Activated CD4-positive, alpha-beta memory T cell treated with anti-CD3 and anti-CD28 coated beads, Interleukin-2, amount 10 ng/mL, durations not matched to agents 7 days and 5 days (primary cell): ENCODE data around the gene PRKCE. TPM values are rescaled to one million over a fixed set of nuclear protein-coding genes. Genes with fewer than 3 reads are reported as not detected.

Source experiments
- CTCF ChIA-PET: fragments of 350-600 bp; sonication (Branson Sonifier 250); formaldehyde crosslinking; loops from one replicate; lab custom pipeline; 2021; ENCODE audit warnings: antibody characterized with exemption, inconsistent platforms; lab: Charles Lee
- POLR2A ChIA-PET: fragments of 350-600 bp; sonication (Branson Sonifier 250); formaldehyde crosslinking; loops from one replicate; lab custom pipeline; 2021; ENCODE audit warnings: antibody characterized with exemption; lab: Charles Lee
- DNase-seq: peaks from one replicate; pipeline ENCODE4 v3.0.0-alpha.2; 2020
- H3K27ac Mint-ChIP-seq: one replicate; pipeline ENCODE4 v1.8.0; 2021; ENCODE audit warnings: mild to moderate bottlenecking, mixed read lengths
- H3K27me3 Mint-ChIP-seq: one replicate; pipeline ENCODE4 v1.8.0; 2021; ENCODE audit warnings: mixed read lengths
- H3K36me3 Mint-ChIP-seq: one replicate; pipeline ENCODE4 v1.8.0; 2021; ENCODE audit warnings: low read depth, mixed read lengths
- H3K4me1 Mint-ChIP-seq: one replicate; pipeline ENCODE4 v1.8.0; 2021; ENCODE audit warnings: mixed read lengths
- H3K4me3 Mint-ChIP-seq: one replicate; pipeline ENCODE4 v1.8.0; 2021; ENCODE audit warnings: mild to moderate bottlenecking, mixed read lengths
- H3K9me3 Mint-ChIP-seq: one replicate; pipeline ENCODE4 v1.8.0; 2021; ENCODE audit warnings: mixed read lengths
- total RNA-seq, 2 experiments: library from RNA; stranded (reverse); gene quantifications; one replicate each; pipeline ENCODE4 v1.2.3, GENCODE V29; 2021

Gene PRKCE
- total RNA-seq, 2 experiments from 2014 or later = 20.6 to 23.3 TPM

DNA sequence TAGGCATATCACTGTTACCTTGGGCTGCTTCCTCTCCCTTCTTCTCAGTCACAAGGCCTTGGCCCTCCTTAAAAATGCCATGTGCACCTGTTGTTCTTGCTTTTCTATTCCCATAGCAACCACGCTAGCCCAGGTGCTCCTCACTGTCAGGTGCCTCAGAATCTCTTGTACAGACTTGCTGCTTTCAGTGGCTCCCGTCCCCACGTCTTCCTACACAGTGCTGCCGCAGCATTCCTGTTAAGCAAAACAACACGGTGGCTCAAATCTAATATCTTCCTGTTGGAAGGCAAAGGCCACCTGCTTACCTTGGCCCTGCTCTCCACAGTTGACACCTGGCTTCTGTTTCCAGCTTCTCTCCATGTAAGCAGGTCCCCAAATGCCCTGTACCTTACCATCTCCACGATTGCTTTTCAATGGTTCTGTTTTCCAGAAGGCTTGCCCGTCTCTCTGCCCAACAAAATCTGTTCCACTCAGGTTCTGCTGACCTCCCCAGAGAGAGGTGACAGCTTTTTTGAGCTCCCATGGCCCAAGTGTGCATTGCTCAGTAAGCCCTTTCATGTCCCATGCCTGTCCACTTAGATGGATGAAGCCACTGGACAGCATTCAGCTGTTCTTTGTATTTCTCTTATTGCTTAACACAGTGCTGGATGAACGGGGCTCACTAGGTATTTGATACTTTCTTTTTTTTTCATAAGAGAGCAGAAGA lies 240.4 kb downstream of the PRKCE start:
- ChIA-PET CTCF (no interaction called here), POLR2A (no interaction called here)
- H3K4me1 Mint-ChIP-seq = peaks cover 38% of the 10 kb centered on the region
- no peak overlapping the region for H3K4me3 Mint-ChIP-seq
- H3K9me3 Mint-ChIP-seq = no peaks in the 10 kb centered on the region
- no peak for DNase-seq
- no peaks in the 10 kb centered on the region for H3K36me3 Mint-ChIP-seq
- H3K27me3 Mint-ChIP-seq = no peaks in the 10 kb centered on the region
- no peak overlapping the region for H3K27ac Mint-ChIP-seq

DNA sequence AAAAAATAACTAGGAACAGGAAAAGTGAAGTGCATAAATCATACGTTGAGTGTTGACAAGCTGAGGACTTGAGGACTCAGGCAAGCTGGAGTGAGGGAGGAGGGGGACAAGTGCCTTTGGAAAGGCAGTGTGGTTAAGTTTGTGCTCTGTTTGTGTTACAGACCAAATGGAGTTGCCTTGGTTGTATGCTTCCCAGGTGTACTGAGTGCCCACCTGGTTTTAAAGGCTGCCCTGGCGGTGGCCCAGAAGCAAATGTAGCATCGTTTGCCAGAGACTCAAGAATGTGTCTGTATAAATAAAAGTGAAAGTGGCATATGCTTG lies 240.9 kb downstream of the PRKCE start:
- no peak for DNase-seq
- peaks cover 40% of the 10 kb centered on the region for H3K4me1 Mint-ChIP-seq
- no peaks in the 10 kb centered on the region for H3K36me3 Mint-ChIP-seq
- ChIA-PET POLR2A (no interaction called here), CTCF (no interaction called here)
- no peak overlapping the region for H3K27ac Mint-ChIP-seq
- no peaks in the 10 kb centered on the region for H3K27me3 Mint-ChIP-seq
- no peaks in the 10 kb centered on the region for H3K9me3 Mint-ChIP-seq
- H3K4me3 Mint-ChIP-seq = no peak overlapping the region

DNA sequence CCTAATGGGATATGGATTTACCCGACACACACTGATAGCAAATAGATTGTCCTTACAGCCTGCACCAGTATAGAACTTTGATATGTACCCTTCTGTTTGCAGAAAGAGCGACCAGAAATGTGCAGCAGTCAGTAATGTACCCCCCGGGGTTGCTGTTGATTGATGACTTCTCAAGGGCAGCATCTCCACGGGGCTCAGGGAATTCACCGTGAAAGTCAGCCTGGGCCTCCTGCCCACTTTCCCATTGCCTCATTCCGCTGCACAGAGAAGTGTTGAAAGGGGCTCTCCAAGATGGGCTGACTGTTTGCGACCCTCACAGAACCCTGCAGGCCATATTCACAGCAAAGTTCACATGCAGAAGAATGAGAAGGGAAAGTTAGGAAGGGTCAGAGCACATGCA lies 241.3 kb downstream of the PRKCE start:
- Mint-ChIP-seq H3K4me1 (peaks cover 44% of the 10 kb centered on the region), H3K27me3 (no peaks in the 10 kb centered on the region), H3K27ac (no peak overlapping the region), H3K36me3 (no peaks in the 10 kb centered on the region), H3K4me3 (no peak overlapping the region), H3K9me3 (no peaks in the 10 kb centered on the region)
- ChIA-PET CTCF (no interaction called here), POLR2A (no interaction called here)
- no peak for DNase-seq

DNA sequence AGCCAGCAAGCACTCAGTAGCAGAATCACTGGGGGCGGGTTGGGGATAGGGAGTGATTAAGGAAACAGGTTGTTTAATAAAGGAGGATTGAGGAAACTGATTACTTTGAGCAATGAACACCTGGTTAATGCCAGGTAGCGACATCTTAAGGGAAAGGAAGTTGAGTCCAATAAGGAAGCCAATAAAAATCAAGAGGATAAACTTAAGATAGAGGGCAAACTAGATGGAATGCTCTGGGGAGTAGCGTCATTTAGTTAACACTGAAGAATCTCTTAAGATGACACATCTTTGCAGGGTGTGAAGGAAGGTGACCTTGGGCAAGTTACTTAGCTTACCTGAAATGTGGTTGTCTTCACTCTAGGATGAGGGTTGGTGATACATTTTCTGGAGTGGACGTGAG lies 242.7 kb downstream of the PRKCE start:
- no peak overlapping the region for H3K27ac Mint-ChIP-seq
- H3K9me3 Mint-ChIP-seq = no peaks in the 10 kb centered on the region
- H3K4me3 Mint-ChIP-seq = no peak overlapping the region
- DNase-seq = no peak
- POLR2A ChIA-PET = no interaction called here
- CTCF ChIA-PET = no interaction called here
- H3K4me1 Mint-ChIP-seq = peaks cover 48% of the 10 kb centered on the region
- no peaks in the 10 kb centered on the region for H3K27me3 Mint-ChIP-seq
- H3K36me3 Mint-ChIP-seq = no peaks in the 10 kb centered on the region

DNA sequence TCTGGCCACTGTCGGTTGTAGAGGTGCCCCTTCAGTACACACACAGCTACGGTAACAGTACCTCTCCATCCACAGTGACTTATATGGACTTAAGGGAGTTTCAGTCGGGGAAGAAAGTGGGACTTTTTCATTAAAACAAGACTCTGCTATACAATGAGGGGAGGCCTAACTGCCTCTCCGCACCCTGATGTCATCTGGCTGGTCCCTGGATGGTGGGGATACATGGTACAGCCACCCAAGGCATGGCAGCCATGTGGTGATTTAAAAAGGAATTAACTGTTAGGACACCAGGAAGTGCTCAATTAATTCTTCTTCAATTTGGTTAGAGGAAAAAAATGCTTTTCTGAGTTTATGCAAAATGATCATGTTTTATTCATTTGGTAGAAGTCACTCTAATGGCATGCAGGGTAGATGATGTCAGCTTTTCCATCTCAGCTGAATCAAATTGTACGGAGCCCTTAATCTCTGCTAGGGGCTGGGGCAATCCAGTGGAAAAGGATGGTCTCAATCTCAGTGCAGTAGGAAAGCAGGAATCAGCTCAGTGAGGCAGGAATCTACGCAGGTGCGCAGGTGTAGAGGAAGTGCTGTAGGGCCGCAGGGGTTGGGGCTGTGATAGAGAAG lies 243.9 kb downstream of the PRKCE start:
- Mint-ChIP-seq H3K27me3 (no peaks in the 10 kb centered on the region), H3K36me3 (peaks cover 1% of the 10 kb centered on the region), H3K27ac (no peak overlapping the region), H3K9me3 (no peaks in the 10 kb centered on the region), H3K4me3 (no peak overlapping the region), H3K4me1 (peaks cover 40% of the 10 kb centered on the region)
- ChIA-PET CTCF (interaction anchor here (0.5 to 1.5 kb wide), 2 partner anchors 9 to 101 kb away, joined by 3 read pairs; no protein-coding TSS in a partner anchor), POLR2A (no interaction called here)
- DNase-seq = no peak

DNA sequence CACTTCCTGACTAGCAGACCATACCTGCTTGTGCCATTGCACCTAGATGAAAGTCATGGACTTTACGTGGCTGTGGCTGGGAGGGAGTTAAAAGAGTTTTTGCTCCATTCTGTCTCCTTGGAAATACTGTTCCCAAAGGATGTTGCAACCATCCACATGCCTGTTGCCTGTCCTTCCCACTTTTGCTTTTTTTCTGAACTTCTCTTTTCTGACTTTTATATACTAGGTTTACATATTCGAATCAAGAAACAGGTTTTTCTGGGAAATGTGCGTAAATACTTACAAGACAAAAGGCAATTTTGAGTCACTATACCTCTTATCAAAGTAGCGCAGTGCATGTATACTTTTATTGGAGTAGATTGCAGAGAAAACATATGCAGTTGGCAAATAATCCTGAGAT lies 244.8 kb downstream of the PRKCE start:
- CTCF ChIA-PET = interaction anchor here (1.5 kb wide), 1 partner anchor 10 kb away, joined by 3 read pairs; no protein-coding TSS in a partner anchor
- Mint-ChIP-seq H3K27ac (no peak overlapping the region), H3K4me1 (peaks cover 33% of the 10 kb centered on the region), H3K4me3 (no peak overlapping the region), H3K36me3 (peaks cover 3% of the 10 kb centered on the region), H3K9me3 (no peaks in the 10 kb centered on the region), H3K27me3 (no peaks in the 10 kb centered on the region)
- POLR2A ChIA-PET = no interaction called here
- DNase-seq = no peak

DNA sequence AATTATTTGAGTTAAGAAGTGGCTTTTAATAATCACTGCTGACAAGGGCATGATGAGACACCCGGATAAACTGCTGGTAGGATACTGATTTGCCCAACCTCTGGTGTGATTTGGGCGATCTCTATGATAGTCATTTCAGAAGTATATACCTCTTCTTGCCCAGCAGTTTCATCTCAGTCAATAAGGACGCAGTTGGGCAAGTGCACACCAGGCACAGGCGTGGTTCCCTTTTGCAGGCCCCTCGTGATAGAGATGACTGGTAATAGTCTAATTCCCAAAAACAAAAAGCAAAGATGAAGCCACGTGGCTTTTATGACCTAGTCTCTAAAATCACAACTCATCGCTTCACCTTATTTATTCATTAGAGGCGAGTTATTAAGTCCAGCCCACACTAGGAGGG lies 246.4 kb downstream of the PRKCE start:
- H3K27ac Mint-ChIP-seq = no peak overlapping the region
- H3K36me3 Mint-ChIP-seq = peaks cover 3% of the 10 kb centered on the region
- CTCF ChIA-PET = no interaction called here
- no peaks in the 10 kb centered on the region for H3K9me3 Mint-ChIP-seq
- no peak overlapping the region for H3K4me3 Mint-ChIP-seq
- peaks cover 31% of the 10 kb centered on the region for H3K4me1 Mint-ChIP-seq
- POLR2A ChIA-PET = no interaction called here
- no peak for DNase-seq
- no peaks in the 10 kb centered on the region for H3K27me3 Mint-ChIP-seq

DNA sequence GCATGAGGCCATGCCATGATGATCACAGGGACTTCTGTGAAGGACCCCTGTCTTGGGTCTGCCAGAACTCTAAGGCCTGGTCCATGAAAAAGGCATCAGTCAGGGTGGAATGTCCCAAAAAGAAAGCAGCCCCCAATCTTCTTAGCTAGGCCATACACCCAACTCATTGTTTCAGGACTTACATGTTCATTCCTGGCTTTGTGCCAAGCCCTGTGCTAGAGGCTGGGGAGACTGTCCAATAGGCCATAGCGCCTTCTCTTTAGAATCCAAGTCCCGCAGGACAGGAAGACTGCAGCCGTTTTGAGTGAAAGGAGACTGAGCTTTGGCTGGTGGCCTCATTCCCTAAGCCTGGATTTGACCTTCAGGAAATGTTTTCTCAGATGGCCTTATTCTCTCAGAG lies 247.3 kb downstream of the PRKCE start:
- ChIA-PET CTCF (no interaction called here), POLR2A (no interaction called here)
- H3K4me3 Mint-ChIP-seq = no peak overlapping the region
- no peaks in the 10 kb centered on the region for H3K27me3 Mint-ChIP-seq
- H3K36me3 Mint-ChIP-seq = peaks cover 3% of the 10 kb centered on the region
- H3K4me1 Mint-ChIP-seq = peaks cover 40% of the 10 kb centered on the region
- H3K27ac Mint-ChIP-seq = no peak overlapping the region
- H3K9me3 Mint-ChIP-seq = no peaks in the 10 kb centered on the region
- DNase-seq = no peak

DNA sequence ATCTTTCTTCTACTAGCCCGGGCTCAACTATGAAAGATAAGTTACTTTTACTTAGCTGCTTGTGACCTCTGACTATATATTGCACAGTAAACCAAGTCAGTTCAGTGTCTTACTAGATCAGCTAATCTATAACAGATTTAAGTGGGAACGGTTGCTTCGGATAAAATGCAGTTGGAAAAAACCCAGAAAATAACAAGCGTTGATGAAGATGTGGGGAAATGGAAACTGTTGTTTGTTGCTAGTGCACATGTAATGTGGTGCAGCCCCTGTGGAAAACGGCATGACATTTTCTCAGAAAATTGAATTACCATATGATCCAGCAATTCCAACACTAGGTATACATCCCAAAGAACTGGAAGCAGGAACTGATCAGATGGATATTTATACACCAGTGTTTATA lies 248.5 kb downstream of the PRKCE start:
- peaks cover 3% of the 10 kb centered on the region for H3K36me3 Mint-ChIP-seq
- H3K27ac Mint-ChIP-seq = no peak overlapping the region
- no peaks in the 10 kb centered on the region for H3K27me3 Mint-ChIP-seq
- no peak overlapping the region for H3K4me3 Mint-ChIP-seq
- POLR2A ChIA-PET = no interaction called here
- CTCF ChIA-PET = no interaction called here
- no peaks in the 10 kb centered on the region for H3K9me3 Mint-ChIP-seq
- peaks cover 51% of the 10 kb centered on the region for H3K4me1 Mint-ChIP-seq
- DNase-seq = no peak

DNA sequence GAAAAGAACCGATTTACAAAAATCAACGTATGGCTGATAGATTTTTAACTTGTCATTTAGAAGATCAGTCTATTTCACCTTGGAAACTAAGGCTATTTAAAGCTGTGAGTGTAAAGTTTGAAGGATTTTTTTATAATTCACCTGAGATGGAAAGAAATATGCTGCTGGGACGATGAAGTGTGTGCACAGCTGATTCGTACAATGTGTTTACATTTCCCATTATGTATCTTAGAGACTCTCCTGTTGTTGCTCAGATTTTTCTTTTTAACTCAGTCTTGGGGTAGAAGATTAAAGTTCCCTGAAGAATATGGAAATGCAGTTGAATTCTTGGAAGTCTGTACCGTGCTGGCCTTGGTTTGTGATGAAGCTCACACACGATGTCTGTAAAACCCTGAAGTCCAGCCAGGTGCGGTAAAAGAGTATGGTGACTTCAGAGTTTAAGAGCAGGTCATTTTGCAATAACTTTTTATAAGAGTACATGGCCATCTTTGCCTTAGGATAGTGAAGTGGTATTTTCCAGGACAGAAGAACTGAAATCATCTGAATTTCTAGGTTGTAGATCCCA lies 250.1 kb downstream of the PRKCE start:
- Mint-ChIP-seq H3K9me3 (no peaks in the 10 kb centered on the region), H3K27ac (no peak overlapping the region), H3K36me3 (peaks cover 3% of the 10 kb centered on the region), H3K4me3 (no peak overlapping the region), H3K27me3 (no peaks in the 10 kb centered on the region), H3K4me1 (peaks cover 51% of the 10 kb centered on the region)
- DNase-seq = no peak
- POLR2A ChIA-PET = no interaction called here
- CTCF ChIA-PET = no interaction called here

DNA sequence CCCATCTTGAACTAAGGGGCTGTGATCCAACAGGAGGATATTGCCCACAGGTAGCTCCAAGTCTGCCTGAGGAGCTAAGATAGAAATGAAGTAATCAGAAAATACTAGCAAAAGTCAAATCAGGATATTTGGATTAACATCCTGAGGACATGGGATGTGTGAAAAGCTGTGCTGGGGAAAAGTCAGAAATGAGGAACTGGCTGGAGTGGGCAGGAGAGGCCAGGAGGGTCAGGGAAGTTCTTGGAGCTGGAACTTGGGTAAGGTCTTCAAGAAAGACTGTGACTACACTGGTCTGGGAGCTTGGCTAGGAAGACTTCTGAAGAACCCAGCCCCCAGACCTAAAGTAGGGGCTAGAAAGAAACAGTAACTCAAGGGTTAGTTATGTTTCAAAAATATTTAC lies 250.9 kb downstream of the PRKCE start:
- no peaks in the 10 kb centered on the region for H3K9me3 Mint-ChIP-seq
- H3K4me3 Mint-ChIP-seq = no peak overlapping the region
- H3K36me3 Mint-ChIP-seq = peaks cover 3% of the 10 kb centered on the region
- DNase-seq = no peak
- H3K27ac Mint-ChIP-seq = no peak overlapping the region
- H3K27me3 Mint-ChIP-seq = no peaks in the 10 kb centered on the region
- ChIA-PET POLR2A (no interaction called here), CTCF (no interaction called here)
- peaks cover 48% of the 10 kb centered on the region for H3K4me1 Mint-ChIP-seq

DNA sequence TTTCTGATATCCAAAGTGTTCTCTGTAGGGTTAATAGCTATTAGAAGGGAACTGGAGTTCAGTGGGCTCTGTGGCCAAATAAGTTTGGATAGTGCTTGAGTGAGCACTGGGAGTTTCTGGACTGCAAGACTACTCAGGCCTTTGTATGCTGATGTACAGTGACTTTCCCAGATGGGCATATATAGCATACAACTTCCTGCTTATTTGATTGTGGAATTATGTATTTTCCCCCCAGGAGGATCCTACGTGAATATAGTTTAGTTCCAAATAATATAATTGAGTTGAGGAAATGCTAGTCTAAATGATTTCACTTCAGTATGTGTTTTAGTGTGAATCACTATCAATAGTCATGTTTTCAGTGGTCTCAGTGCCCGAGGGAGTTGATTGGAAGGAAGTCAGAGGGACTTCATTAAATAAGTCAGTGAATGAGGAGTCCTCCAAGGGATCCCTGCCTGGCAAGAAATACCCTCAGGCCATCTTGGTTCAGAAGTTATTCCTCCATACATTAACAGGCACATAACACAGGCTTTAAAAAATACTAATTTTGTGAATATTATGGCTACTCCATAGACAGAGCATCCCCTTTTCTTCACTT lies 251.4 kb downstream of the PRKCE start:
- Mint-ChIP-seq H3K36me3 (peaks cover 3% of the 10 kb centered on the region), H3K4me1 (peaks cover 43% of the 10 kb centered on the region), H3K9me3 (no peaks in the 10 kb centered on the region), H3K27ac (peak overlapping the region; percentile 83), H3K4me3 (no peak overlapping the region), H3K27me3 (no peaks in the 10 kb centered on the region)
- ChIA-PET CTCF (no interaction called here), POLR2A (no interaction called here)
- no peak for DNase-seq

DNA sequence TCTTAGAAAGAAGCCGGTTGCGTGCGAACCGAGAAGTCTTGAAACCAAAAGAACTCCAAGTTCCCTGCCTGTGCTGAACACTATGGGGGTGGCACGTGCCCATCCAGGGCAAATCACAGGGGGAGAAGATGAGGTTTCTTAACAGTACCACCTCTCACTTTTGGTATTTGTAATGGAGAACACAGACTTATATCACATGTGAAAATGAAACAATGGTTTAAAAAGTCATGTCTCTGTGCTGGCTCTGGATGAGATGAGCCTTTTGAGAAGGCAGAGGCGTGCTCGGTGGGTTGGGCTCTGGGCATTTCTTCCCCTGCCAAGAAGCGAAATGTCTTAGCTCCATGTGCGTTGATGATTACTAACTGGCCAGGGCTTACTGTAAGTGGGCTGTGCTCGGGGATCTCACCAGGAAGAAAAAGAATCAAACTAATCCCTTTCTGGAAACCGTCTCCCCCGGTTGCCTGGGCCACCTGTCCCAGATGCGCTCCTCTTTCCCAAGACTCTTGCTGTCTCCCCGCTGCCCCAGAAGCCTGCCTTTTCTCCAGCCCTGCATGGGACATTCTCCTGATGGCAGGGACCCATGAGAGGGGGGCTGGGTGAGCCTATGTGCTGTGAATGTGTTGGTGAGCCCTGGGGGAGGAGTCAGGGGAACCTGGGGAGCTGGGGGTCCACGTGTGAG lies 252.9 kb downstream of the PRKCE start:
- Mint-ChIP-seq H3K9me3 (no peaks in the 10 kb centered on the region), H3K27ac (peak overlapping the region; percentile 83)
- DNase-seq = peak; percentile 59

More for the DNA sequence above, 252.9 kb downstream of the PRKCE start:
- no peaks in the 10 kb centered on the region for H3K27me3 Mint-ChIP-seq
- ChIA-PET CTCF (interaction anchor here (1.2 kb wide), 1 partner anchor 15 kb away, joined by 5 read pairs; no protein-coding TSS in a partner anchor), POLR2A (interaction anchor here (0.9 kb wide), 1 partner anchor 254 kb away, joined by 3 read pairs; no protein-coding TSS in a partner anchor)
- peak overlapping the region; percentile 49 for H3K4me3 Mint-ChIP-seq
- peaks cover 3% of the 10 kb centered on the region for H3K36me3 Mint-ChIP-seq
- H3K4me1 Mint-ChIP-seq = peaks cover 36% of the 10 kb centered on the region
